Spleen (tissue), 7 donors: Measurements from ENCODE around the gene SLC38A2.
A peak's percentile ranks its signal among the peaks of the same experiment; 100 is the strongest.

ENCODE experiments used
- POLR2A ChIP-seq, 3 donors: fragments of 450-650 bp; IDR thresholded peaks; one replicate each; pipeline ENCODE4 v1.5.1; 2017; ENCODE audit warnings: antibody characterized with exemption in 3 of 3, mild to moderate bottlenecking in 1 of 3
- POLR2AphosphoS5 ChIP-seq, 3 donors: sonication (generic); formaldehyde crosslinking; IDR thresholded peaks; one replicate each; pipeline ENCODE4 v1.5.1; 2017; ENCODE audit warnings: antibody characterized with exemption in 3 of 3
- TF ChIP-seq, protein P1 (sequence below), 11 experiments: fragments of 200-600 bp in 7 of 11; fragments of 450-650 bp in 4 of 11; sonication (generic) in 4 of 11; IDR thresholded peaks in 8 of 11; conservative IDR thresholded peaks in 3 of 11; 1 replicate in 7 of 11; 2 replicates in 4 of 11; pipeline versions ENCODE4 v1.4.0 to v1.8.0; 2016 to 2021; ENCODE audit warnings: antibody characterized with exemption in 11 of 11, inconsistent platforms in 4 of 11, mild to moderate bottlenecking in 1 of 11
- donor health status: DM: no; HTN: no; CAD: no; lungs with moderate emphysema.
- donor health status: DM: no; HTN: no; CAD: no.
- donor health status: DM: no; HTN: no; CAD: no.

DNA sequence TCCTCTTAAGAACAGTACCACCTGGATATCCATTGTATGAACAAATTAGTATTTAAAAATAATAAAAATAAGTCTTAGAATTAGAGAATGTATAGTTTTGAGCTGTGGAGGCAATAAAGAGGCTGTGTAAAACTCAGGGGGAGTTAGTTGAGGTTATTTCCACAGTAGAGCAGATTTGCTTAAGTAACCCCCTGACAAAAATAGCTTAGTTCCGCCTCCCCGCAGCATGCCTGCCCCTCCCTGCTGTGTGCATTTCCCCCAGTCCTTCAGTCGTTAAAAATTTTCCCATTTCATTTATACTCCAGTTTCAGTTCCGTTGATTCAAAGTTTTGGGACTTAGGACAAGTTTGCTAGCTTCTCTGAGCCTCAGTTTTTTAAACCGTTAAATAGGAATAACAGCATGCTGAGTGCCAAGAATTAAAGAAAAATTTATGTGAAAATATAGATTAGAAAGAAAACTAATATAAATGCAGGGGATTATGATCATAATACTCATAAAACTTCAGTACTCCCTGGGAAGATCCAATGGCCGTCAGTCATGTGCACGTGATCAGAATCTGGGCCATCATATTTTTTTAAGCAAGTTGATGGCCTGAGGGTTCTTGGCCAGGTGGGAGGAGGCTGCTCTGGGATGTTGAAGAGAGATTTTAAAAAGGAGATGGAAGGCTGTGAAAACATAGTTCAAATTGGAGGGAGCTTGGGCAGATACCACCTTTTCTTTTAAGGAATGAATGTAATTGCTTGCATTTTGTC, 14.5 kb upstream of the SLC38A2 start:
- TF ChIP-seq, protein P1, sequence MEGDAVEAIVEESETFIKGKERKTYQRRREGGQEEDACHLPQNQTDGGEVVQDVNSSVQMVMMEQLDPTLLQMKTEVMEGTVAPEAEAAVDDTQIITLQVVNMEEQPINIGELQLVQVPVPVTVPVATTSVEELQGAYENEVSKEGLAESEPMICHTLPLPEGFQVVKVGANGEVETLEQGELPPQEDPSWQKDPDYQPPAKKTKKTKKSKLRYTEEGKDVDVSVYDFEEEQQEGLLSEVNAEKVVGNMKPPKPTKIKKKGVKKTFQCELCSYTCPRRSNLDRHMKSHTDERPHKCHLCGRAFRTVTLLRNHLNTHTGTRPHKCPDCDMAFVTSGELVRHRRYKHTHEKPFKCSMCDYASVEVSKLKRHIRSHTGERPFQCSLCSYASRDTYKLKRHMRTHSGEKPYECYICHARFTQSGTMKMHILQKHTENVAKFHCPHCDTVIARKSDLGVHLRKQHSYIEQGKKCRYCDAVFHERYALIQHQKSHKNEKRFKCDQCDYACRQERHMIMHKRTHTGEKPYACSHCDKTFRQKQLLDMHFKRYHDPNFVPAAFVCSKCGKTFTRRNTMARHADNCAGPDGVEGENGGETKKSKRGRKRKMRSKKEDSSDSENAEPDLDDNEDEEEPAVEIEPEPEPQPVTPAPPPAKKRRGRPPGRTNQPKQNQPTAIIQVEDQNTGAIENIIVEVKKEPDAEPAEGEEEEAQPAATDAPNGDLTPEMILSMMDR (IDR thresholded peaks at IDR 0.05 in 8 of 11, conservative IDR thresholded peaks at IDR 0.05 in 3 of 11): no peak
- TF ChIP-seq POLR2A (IDR thresholded peaks at IDR 0.05): no peak
- peak in 1 of 3 donors; percentile 33 for TF ChIP-seq POLR2AphosphoS5 (IDR thresholded peaks at IDR 0.05)
